Bone marrow (tissue), 2 donors: Measurements from ENCODE around the gene DHX40.
"Not testable (repeated sequence)": the region's sequence is repeated elsewhere in the genome, so short reads cannot be mapped to it uniquely, and the experiment has no call there.

Experiments
- DNase-seq, 2 donors: peaks; one replicate each; lab custom pipeline; 2025; lab: John Stamatoyannopoulos, UW

Gene DHX40

DNA sequence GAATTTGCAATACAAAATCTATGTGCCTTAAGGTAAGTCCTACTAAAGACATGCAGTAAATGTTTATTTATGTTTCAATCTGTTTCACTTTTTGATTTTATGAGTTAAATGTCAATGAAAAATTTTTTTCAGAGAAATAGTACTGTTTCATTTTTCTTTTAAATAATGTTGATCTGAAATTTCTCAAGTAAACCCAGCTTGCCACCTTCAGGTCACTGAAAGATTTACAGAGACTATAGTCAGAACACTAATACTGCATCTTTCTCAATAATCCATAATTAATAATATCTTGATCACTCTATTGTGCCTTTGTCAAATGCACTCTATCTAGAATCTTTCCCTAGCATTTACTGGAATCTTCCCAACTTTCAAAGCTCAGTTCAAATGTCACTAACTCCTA, 6.5 kb upstream of the DHX40 start:
- DNase-seq = no peak

DNA sequence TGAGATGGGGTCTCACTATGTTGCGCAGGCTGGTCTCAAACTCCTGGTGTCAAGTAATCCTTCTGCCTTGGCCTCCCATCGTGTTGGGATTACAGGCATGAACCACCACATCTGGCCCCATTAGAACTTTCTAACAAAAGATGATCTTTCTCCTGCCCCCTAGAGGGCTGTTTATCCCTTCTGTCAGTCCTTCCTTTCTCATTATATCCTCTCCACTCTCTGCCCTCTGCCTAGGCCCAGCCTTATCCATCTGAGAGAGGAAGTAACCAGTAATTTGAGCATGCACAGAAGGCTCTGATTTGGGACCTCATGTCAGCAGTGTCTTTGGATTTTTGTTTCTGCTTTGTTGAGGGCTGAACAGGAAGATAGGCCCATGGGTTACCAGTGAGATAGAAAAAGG, 4.4 kb upstream of the DHX40 start:
- peak in 1 of 2 donors; percentile 55 for DNase-seq

- DNase-seq = peak in 1 of 2 donors; percentile 19
Observed at GRCh38 chr17:59565959-59566324, 532 bp downstream of the DHX40 start.

- DNase-seq = not testable (repeated sequence)
Observed at GRCh38 chr17:59569151-59569550, 3.7 kb downstream of the DHX40 start.

GRCh38 chr17:59572301-59572924, 7.0 kb downstream of the DHX40 start:
- no peak for DNase-seq

DNA sequence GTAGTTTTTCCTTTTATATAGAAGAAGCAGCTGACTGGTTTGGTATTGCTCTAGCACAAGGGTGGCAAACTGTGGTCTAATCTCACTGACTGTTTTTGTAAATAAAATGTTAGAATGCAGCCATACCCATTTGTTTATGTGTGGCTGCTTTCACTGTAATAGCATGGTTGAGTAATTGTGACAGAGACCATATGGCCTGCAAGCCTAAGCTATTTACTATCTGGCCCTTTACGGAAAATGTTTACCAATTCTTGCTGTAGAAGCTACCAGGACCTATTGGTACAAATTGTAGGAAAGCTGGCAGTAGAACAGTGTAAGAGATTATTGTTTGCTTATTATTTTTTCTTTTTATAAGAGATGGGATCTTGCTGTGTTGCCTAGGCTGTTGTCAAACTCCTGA, 18.8 kb downstream of the DHX40 start:
- DNase-seq = not testable (repeated sequence)

DNA sequence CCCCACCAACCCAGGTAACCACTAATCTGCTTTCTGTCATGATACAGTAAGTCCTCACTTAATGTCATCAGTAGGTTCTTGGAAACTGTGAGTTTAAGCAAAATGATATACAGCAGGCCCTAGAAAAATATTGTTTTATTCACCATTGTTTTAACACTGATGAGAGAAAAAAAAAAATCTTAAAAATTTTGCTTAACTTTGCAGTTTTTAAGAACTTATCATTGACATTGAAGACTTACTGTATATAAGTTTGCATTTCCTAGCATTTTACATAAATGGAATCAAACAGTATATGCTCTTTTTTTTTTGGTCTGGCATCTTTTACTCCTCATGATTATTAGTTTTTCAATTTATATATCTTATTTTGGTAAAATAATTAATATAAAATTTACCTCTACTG, 34.8 kb downstream of the DHX40 start:
- no peak for DNase-seq

DNA sequence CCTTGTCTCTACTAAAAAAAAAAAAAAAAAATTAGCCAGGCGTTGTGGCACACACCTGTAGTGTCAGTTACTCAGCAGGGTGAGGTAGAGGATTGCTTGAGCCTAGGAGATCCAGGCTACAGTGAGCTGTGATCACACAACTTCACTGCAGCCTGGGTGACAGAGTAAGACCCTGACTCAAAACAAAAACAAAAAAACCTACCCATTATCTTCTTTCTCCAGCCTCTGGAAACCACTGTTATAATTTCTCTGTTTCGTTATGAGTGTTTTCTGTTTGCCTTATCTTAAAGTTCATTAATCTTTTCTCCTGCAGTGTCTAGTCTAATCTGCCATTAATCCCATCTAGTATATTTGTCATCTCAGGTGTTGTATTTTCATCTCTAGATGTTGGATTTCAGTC, 35.7 kb downstream of the DHX40 start:
- DNase-seq = no peak

DNA sequence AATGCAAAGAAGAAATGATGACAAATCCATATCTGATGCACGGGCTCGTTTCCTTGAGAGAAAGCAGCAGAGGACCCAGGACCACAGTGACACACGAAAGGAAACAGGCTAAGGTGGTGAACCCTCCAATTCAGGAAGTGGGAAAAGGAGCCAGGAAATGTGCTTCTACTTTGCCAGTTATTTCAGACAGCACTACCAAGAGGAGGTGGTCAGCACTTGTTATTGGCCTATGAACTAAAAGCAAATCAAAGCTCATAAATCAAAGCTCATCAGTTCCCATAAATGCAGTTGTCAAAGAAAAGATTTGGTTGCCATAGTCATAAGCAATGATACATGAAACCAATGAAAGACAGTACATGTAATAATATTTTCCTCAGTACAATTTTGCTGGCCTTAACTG, 41.7 kb downstream of the DHX40 start:
- DNase-seq = no peak

GRCh38 chr17:59607817-59608403, 42.5 kb downstream of the DHX40 start:
- DNase-seq = no peak

DNA sequence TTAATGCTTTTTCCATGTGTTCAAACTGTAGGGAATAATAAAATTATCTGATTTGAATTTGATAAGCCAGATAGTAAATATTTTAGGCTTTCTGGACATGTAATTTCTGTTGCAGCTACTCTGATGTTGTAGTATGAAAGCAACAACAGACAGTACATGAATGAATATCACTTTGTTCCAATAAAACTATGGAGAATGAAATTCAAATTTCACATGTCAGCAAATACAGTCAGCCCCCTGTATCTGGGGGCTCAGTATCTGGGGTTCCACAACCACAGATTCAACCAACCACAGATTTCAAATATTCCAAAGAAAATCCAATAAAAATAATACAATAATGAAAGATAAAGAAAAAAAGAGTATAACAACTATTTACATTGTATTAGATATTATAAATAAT, 46.1 kb downstream of the DHX40 start:
- no peak for DNase-seq

DNA sequence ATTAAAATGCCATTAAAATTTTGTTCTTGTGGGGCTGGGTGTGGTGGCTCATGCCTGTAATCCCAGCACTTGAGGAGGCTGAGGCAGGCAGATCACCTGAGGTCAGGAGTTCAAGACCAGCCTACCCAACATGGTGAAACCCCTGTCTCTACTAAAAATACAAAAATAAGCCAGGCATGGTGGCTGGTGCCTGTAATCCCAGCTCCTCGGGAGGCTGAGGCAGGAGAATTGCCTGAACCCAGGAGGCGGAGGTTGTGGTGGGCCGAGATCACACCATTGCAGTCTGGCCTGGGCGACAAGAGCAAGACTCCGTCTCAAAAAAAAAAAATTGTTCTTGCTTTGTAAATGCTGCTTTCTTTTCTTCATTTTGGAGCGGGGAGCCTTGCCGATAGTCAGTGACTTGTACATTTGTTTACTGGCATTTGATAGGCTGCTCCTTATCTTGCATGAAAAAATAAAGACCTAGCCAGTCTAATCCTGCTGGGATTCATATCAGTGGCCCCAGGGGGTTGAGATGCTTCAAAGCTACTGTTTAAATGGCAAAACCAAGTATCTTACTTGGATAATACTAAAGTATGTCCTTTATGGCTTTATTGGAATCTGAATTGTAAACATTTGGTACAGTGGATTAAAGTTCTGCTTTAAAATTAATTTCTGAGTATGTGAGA, 51.0 kb downstream of the DHX40 start:
- no peak for DNase-seq

DNA sequence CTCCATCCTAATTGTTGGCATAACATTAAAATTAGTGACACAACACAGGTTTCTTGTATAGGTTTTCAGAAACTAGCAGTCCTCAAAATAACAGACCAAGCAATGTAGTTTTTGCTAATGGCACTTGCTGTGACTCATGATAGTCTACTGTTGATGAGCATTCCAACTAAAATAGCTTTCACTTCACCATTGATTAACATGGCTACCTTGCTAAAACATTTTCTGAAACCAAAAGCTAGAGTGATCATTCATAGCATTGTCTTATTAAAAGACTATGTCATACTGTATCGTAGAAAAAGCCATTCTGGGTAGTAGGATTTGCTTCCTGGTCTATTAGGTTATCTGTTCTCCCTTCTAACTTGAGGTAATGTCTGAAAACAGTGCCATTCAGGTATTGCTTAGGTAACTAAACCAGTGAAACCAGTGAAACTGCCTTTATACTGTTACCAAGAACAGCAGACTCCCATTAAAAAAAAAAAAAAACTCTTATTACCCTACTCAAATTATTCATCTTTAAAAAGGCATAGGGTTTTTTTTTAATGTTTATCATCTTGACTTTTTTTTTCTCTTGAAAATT, 51.8 kb downstream of the DHX40 start:
- DNase-seq = peak in 1 of 2 donors; percentile 10

- no peak for DNase-seq
Observed at GRCh38 chr17:59619035-59619297, 53.6 kb downstream of the DHX40 start.

- peak; percentile 97 to 98 for DNase-seq
Observed at GRCh38 chr17:59619298-59620063, 54.1 kb downstream of the DHX40 start, which contains the start of gene CLTC. CLTC (plus strand) TSS chr17:59619895; CDS start chr17:59620132, 237 bp downstream.

- DNase-seq = no peak
Observed at GRCh38 chr17:59620064-59620359, 54.6 kb downstream of the DHX40 start.

- DNase-seq = peak; percentile 4 to 10
Observed at GRCh38 chr17:59620518-59621259, 55.3 kb downstream of the DHX40 start.

DNA sequence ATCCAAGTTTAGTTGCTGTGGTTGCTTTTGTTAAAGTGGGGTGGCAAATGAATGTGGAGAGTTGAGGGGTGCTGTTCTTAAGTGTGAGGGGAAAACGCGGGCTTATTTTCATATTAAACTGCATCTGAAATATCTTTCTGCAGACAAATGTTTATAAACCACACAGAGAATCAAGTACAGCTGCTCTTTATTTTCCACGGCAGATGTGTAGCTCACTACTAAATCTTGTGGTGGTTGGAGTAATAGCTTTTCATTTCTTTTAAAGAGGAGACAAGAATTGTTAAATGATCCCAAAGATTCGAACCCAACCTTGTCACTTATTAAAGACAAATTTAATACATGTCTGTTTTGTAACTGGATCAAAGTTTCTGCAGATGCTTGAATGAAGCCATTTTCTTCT, 56.4 kb downstream of the DHX40 start:
- DNase-seq = no peak

- DNase-seq = no peak
Observed at GRCh38 chr17:59623151-59623550, 57.7 kb downstream of the DHX40 start.

GRCh38 chr17:59626756-59627155, 61.3 kb downstream of the DHX40 start:
- DNase-seq = no peak

DNA sequence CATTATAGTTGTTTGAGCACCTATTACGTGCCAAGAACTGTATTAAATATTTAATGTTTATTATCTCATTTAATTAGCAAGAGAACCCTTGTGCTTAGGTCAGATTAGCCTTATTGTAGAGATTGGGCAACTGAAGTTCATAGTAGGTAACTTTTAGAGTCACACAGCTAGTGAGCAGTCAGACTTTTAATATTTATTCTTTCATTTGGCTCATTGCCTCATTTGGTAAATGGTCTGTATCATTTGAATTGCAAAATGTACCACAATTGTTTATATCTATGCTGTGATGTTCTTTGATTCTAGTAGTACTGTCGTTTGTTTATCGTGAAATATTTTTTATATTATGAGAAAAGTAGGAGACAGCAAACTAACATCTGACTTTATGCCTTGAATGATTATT, 61.9 kb downstream of the DHX40 start:
- no peak for DNase-seq

DNA sequence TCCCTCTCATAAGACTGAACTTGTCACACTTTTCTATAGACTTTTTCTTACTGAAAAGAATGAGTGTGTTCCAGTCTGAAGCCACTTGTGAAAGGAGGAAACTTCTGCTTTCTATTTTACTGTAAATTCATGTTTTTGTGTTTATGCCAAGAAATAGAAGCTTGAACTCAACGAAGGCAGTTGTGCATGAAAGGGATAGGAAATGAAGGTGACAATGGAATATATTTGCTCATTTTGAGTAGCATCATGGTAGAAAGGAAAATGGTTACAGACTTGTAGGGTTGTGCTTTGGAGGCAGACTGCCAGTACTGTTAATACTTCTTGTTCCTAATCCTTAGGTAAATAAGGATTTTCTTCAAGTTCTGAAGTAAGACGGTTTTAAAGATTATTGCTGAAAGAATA, 62.4 kb downstream of the DHX40 start:
- DNase-seq = peak in 1 of 2 donors; percentile 33
